ENCODE data around the gene TRIM34. TPM values are rescaled to one million over a fixed set of nuclear protein-coding genes. Genes with fewer than 3 reads are reported as not detected.

TRIM34 gene
- total RNA-seq, 1 experiment from 2014 or later, result 0.66 TPM

- no peak for ATAC-seq
- POLR2A ChIA-PET, result no interaction called here
- H3K27me3 Mint-ChIP-seq (ENCODE audit: low read depth), result no peaks in the 10 kb centered on the region; the same call in 1 of the 2 replicates
- no peak overlapping the region for H3K4me3 Mint-ChIP-seq
- H3K27ac Mint-ChIP-seq, result peak overlapping the region; percentile 61; the same call in 1 of the 2 replicates
- CTCF ChIA-PET, result no interaction called here
- H3K36me3 Mint-ChIP-seq, result peaks cover 3% of the 10 kb centered on the region
- H3K9me3 Mint-ChIP-seq, result peaks cover 3% of the 10 kb centered on the region; the same call in 1 of the 2 replicates
- DNase-seq (ENCODE audit: low spot score), result no peak
- no peaks in the 10 kb centered on the region for H3K4me1 Mint-ChIP-seq
- TF ChIP-seq SOX15 (CRISPR knock-in tag; IDR thresholded peaks at IDR 0.05), result no peak
- TF ChIP-seq CBFB (CRISPR knock-in tag; IDR thresholded peaks at IDR 0.05; ENCODE audit: low read depth), result no peak
- no peak for TF ChIP-seq GTF2I (CRISPR knock-in tag; conservative IDR thresholded peaks at IDR 0.05)
- TF ChIP-seq JUN (CRISPR knock-in tag; IDR thresholded peaks at IDR 0.05), result no peak
- no peak for TF ChIP-seq CTCF (IDR thresholded peaks at IDR 0.05)
- TF ChIP-seq TP53 (CRISPR knock-in tag; IDR thresholded peaks at IDR 0.05), result no peak
- TF ChIP-seq ATF2 (CRISPR knock-in tag; IDR thresholded peaks at IDR 0.05; ENCODE audit: borderline replicate concordance, low read depth), result no peak
- TF ChIP-seq ELF4 (CRISPR knock-in tag; IDR thresholded peaks at IDR 0.05; ENCODE audit: low read depth), result no peak
- TF ChIP-seq ZBTB43 (CRISPR knock-in tag; IDR thresholded peaks at IDR 0.05), result no peak
- TF ChIP-seq ZNF532 (CRISPR knock-in tag; IDR thresholded peaks at IDR 0.05; ENCODE audit: borderline replicate concordance), result no peak
- TF ChIP-seq ZNF423 (CRISPR knock-in tag; IDR thresholded peaks at IDR 0.05), result no peak
- no peak for TF ChIP-seq KAT7 (CRISPR knock-in tag; IDR thresholded peaks at IDR 0.05; ENCODE audit: borderline replicate concordance)
- TF ChIP-seq CREB1 (CRISPR knock-in tag; IDR thresholded peaks at IDR 0.05), result no peak
- TF ChIP-seq ZMAT4 (CRISPR knock-in tag; IDR thresholded peaks at IDR 0.05), result no peak
- no peak for TF ChIP-seq GABPB1 (CRISPR knock-in tag; IDR thresholded peaks at IDR 0.05)
These were observed 7.3 kb downstream of the TRIM34 start for GRCh38 chr11:5631969-5632635.

- no peak for TF ChIP-seq E2F1 (CRISPR knock-in tag; IDR thresholded peaks at IDR 0.05)
- no peak for TF ChIP-seq NR3C1 (CRISPR knock-in tag; conservative IDR thresholded peaks at IDR 0.05; ENCODE audit: low read depth)
- no peak for TF ChIP-seq E2F4 (CRISPR knock-in tag; IDR thresholded peaks at IDR 0.05; ENCODE audit: borderline replicate concordance, low read depth)
- TF ChIP-seq ZNF512 (CRISPR knock-in tag; IDR thresholded peaks at IDR 0.05; ENCODE audit: borderline replicate concordance), result no peak
- no peak overlapping the region for H3K4me3 Mint-ChIP-seq
- ChIA-PET POLR2A (no interaction called here), CTCF (no interaction called here)
- no peaks in the 10 kb centered on the region for H3K4me1 Mint-ChIP-seq
- H3K9me3 Mint-ChIP-seq, result no peaks in the 10 kb centered on the region
- H3K27me3 Mint-ChIP-seq (ENCODE audit: low read depth), result no peaks in the 10 kb centered on the region
- no peak overlapping the region for H3K27ac Mint-ChIP-seq
- no peaks in the 10 kb centered on the region for H3K36me3 Mint-ChIP-seq
- DNase-seq (ENCODE audit: low spot score) (no peak), ATAC-seq (no peak)
These were observed 15.2 kb downstream of the TRIM34 start for GRCh38 chr11:5639953-5640352.
